ENCODE measurements around the gene ZP2.

- no peak for TF ChIP-seq CTCF (IDR thresholded peaks at IDR 0.05; ENCODE audit: low read depth, low read length, poor library complexity, severe bottlenecking)
- TF ChIP-seq EZH2phosphoT487 (IDR thresholded peaks at IDR 0.05; ENCODE audit: borderline replicate concordance, low read length), result no peak
These were observed 45.9 kb upstream of the ZP2 start for GRCh38 chr16:21257284-21257683.
